ENCODE data around the gene HNF4A.

HNF4A gene

GRCh38 chr20:44450903-44451450, 95.5 kb downstream of the HNF4A start:
- H3K9ac ChIP-seq (ENCODE audit: low read length) = no peak overlapping the region
- H3K9me3 ChIP-seq (ENCODE audit: control insufficient read depth, low read length) = no peaks in the 10 kb centered on the region
- H3K36me3 ChIP-seq (ENCODE audit: control insufficient read depth, insufficient read depth, low read length) = no peaks in the 10 kb centered on the region
- no peak overlapping the region for H3K4me3 ChIP-seq (ENCODE audit: low read length)
- peaks cover 14% of the 10 kb centered on the region for H3K4me1 ChIP-seq (ENCODE audit: control insufficient read depth, insufficient read depth, low read length)
- H3K27me3 ChIP-seq (ENCODE audit: control insufficient read depth, insufficient read depth, low read length) = no peaks in the 10 kb centered on the region

GRCh38 chr20:44454306-44454963, 98.9 kb downstream of the HNF4A start:
- no peaks in the 10 kb centered on the region for H3K9me3 ChIP-seq (ENCODE audit: control insufficient read depth, low read length)
- H3K4me3 ChIP-seq (ENCODE audit: low read length) = no peak overlapping the region
- no peaks in the 10 kb centered on the region for H3K36me3 ChIP-seq (ENCODE audit: control insufficient read depth, insufficient read depth, low read length)
- no peaks in the 10 kb centered on the region for H3K27me3 ChIP-seq (ENCODE audit: control insufficient read depth, insufficient read depth, low read length)
- H3K9ac ChIP-seq (ENCODE audit: low read length) = no peak overlapping the region
- peaks cover 13% of the 10 kb centered on the region for H3K4me1 ChIP-seq (ENCODE audit: control insufficient read depth, insufficient read depth, low read length)

GRCh38 chr20:44455126-44455525, 99.6 kb downstream of the HNF4A start:
- Histone ChIP-seq H3K27me3 (ENCODE audit: control insufficient read depth, insufficient read depth, low read length) (no peaks in the 10 kb centered on the region), H3K4me1 (ENCODE audit: control insufficient read depth, insufficient read depth, low read length) (peaks cover 13% of the 10 kb centered on the region), H3K36me3 (ENCODE audit: control insufficient read depth, insufficient read depth, low read length) (no peaks in the 10 kb centered on the region), H3K9ac (ENCODE audit: low read length) (no peak overlapping the region), H3K4me3 (ENCODE audit: low read length) (no peak overlapping the region), H3K9me3 (ENCODE audit: control insufficient read depth, low read length) (no peaks in the 10 kb centered on the region)

GRCh38 chr20:44456611-44457010, 101.1 kb downstream of the HNF4A start:
- no peak overlapping the region for H3K4me3 ChIP-seq (ENCODE audit: low read length)
- H3K4me1 ChIP-seq (ENCODE audit: control insufficient read depth, insufficient read depth, low read length) = peaks cover 6% of the 10 kb centered on the region
- H3K27me3 ChIP-seq (ENCODE audit: control insufficient read depth, insufficient read depth, low read length) = no peaks in the 10 kb centered on the region
- H3K36me3 ChIP-seq (ENCODE audit: control insufficient read depth, insufficient read depth, low read length) = no peaks in the 10 kb centered on the region
- H3K9me3 ChIP-seq (ENCODE audit: control insufficient read depth, low read length) = no peaks in the 10 kb centered on the region
- no peak overlapping the region for H3K9ac ChIP-seq (ENCODE audit: low read length)

- H3K36me3 ChIP-seq (ENCODE audit: control insufficient read depth, insufficient read depth, low read length) = no peaks in the 10 kb centered on the region
- H3K9ac ChIP-seq (ENCODE audit: low read length) = no peak overlapping the region
- H3K4me3 ChIP-seq (ENCODE audit: low read length) = no peak overlapping the region
These were observed 101.5 kb downstream of the HNF4A start for GRCh38 chr20:44457016-44457415.

GRCh38 chr20:44459271-44459670, 103.8 kb downstream of the HNF4A start:
- Histone ChIP-seq H3K9ac (ENCODE audit: low read length) (no peak overlapping the region), H3K4me3 (ENCODE audit: low read length) (no peak overlapping the region)

More at GRCh38 chr20:44457016-44457415, 101.5 kb downstream of the HNF4A start:
- Histone ChIP-seq H3K27me3 (ENCODE audit: control insufficient read depth, insufficient read depth, low read length) (no peaks in the 10 kb centered on the region), H3K9me3 (ENCODE audit: control insufficient read depth, low read length) (no peaks in the 10 kb centered on the region), H3K4me1 (ENCODE audit: control insufficient read depth, insufficient read depth, low read length) (peaks cover 6% of the 10 kb centered on the region)

GRCh38 chr20:44460795-44461141, 105.3 kb downstream of the HNF4A start:
- Histone ChIP-seq H3K36me3 (ENCODE audit: control insufficient read depth, insufficient read depth, low read length) (no peaks in the 10 kb centered on the region), H3K9ac (ENCODE audit: low read length) (no peak overlapping the region), H3K4me3 (ENCODE audit: low read length) (no peak overlapping the region), H3K9me3 (ENCODE audit: control insufficient read depth, low read length) (no peaks in the 10 kb centered on the region), H3K4me1 (ENCODE audit: control insufficient read depth, insufficient read depth, low read length) (peaks cover 6% of the 10 kb centered on the region), H3K27me3 (ENCODE audit: control insufficient read depth, insufficient read depth, low read length) (no peaks in the 10 kb centered on the region)

More at GRCh38 chr20:44459271-44459670, 103.8 kb downstream of the HNF4A start:
- Histone ChIP-seq H3K9me3 (ENCODE audit: control insufficient read depth, low read length) (no peaks in the 10 kb centered on the region), H3K4me1 (ENCODE audit: control insufficient read depth, insufficient read depth, low read length) (peaks cover 6% of the 10 kb centered on the region), H3K36me3 (ENCODE audit: control insufficient read depth, insufficient read depth, low read length) (no peaks in the 10 kb centered on the region), H3K27me3 (ENCODE audit: control insufficient read depth, insufficient read depth, low read length) (no peaks in the 10 kb centered on the region)

- Histone ChIP-seq H3K9ac (ENCODE audit: low read length) (no peak overlapping the region), H3K4me3 (ENCODE audit: low read length) (no peak overlapping the region), H3K4me1 (ENCODE audit: control insufficient read depth, insufficient read depth, low read length) (peaks cover 6% of the 10 kb centered on the region), H3K9me3 (ENCODE audit: control insufficient read depth, low read length) (no peaks in the 10 kb centered on the region), H3K27me3 (ENCODE audit: control insufficient read depth, insufficient read depth, low read length) (no peaks in the 10 kb centered on the region), H3K36me3 (ENCODE audit: control insufficient read depth, insufficient read depth, low read length) (no peaks in the 10 kb centered on the region)
These were observed 105.8 kb downstream of the HNF4A start for GRCh38 chr20:44461142-44461802.

GRCh38 chr20:44461803-44462174, 106.3 kb downstream of the HNF4A start:
- H3K36me3 ChIP-seq (ENCODE audit: control insufficient read depth, insufficient read depth, low read length) = no peaks in the 10 kb centered on the region
- H3K9ac ChIP-seq (ENCODE audit: low read length) = no peak overlapping the region
- no peaks in the 10 kb centered on the region for H3K9me3 ChIP-seq (ENCODE audit: control insufficient read depth, low read length)
- H3K4me3 ChIP-seq (ENCODE audit: low read length) = no peak overlapping the region
- no peaks in the 10 kb centered on the region for H3K27me3 ChIP-seq (ENCODE audit: control insufficient read depth, insufficient read depth, low read length)
- H3K4me1 ChIP-seq (ENCODE audit: control insufficient read depth, insufficient read depth, low read length) = peaks cover 5% of the 10 kb centered on the region

- H3K36me3 ChIP-seq (ENCODE audit: control insufficient read depth, insufficient read depth, low read length) = no peaks in the 10 kb centered on the region
- no peak overlapping the region for H3K4me3 ChIP-seq (ENCODE audit: low read length)
- H3K9ac ChIP-seq (ENCODE audit: low read length) = no peak overlapping the region
- no peaks in the 10 kb centered on the region for H3K27me3 ChIP-seq (ENCODE audit: control insufficient read depth, insufficient read depth, low read length)
- no peaks in the 10 kb centered on the region for H3K9me3 ChIP-seq (ENCODE audit: control insufficient read depth, low read length)
- H3K4me1 ChIP-seq (ENCODE audit: control insufficient read depth, insufficient read depth, low read length) = no peaks in the 10 kb centered on the region
These were observed 108.0 kb downstream of the HNF4A start for GRCh38 chr20:44463466-44463865.

GRCh38 chr20:44464514-44464913, 109.0 kb downstream of the HNF4A start:
- Histone ChIP-seq H3K36me3 (ENCODE audit: control insufficient read depth, insufficient read depth, low read length) (no peaks in the 10 kb centered on the region), H3K27me3 (ENCODE audit: control insufficient read depth, insufficient read depth, low read length) (no peaks in the 10 kb centered on the region), H3K4me3 (ENCODE audit: low read length) (no peak overlapping the region), H3K9ac (ENCODE audit: low read length) (no peak overlapping the region), H3K4me1 (ENCODE audit: control insufficient read depth, insufficient read depth, low read length) (no peaks in the 10 kb centered on the region), H3K9me3 (ENCODE audit: control insufficient read depth, low read length) (no peaks in the 10 kb centered on the region)

GRCh38 chr20:44465001-44465560, 109.6 kb downstream of the HNF4A start:
- H3K4me3 ChIP-seq (ENCODE audit: low read length) = no peak overlapping the region
- no peaks in the 10 kb centered on the region for H3K27me3 ChIP-seq (ENCODE audit: control insufficient read depth, insufficient read depth, low read length)
- no peaks in the 10 kb centered on the region for H3K4me1 ChIP-seq (ENCODE audit: control insufficient read depth, insufficient read depth, low read length)
- no peaks in the 10 kb centered on the region for H3K36me3 ChIP-seq (ENCODE audit: control insufficient read depth, insufficient read depth, low read length)
- no peaks in the 10 kb centered on the region for H3K9me3 ChIP-seq (ENCODE audit: control insufficient read depth, low read length)
- no peak overlapping the region for H3K9ac ChIP-seq (ENCODE audit: low read length)
